B cell (primary cell): ENCODE data around the gene LANCL1.

Experiments used
- CTCF ChIP-seq: fragments of 200-600 bp; IDR thresholded peaks from one replicate; pipeline ENCODE4 v1.8.0; 2022; ENCODE audit warnings: antibody characterized with exemption, mild to moderate bottlenecking
- EZH2 ChIP-seq: IDR thresholded peaks from 2 replicates; pipeline ENCODE4 v1.6.1; 2012; ENCODE audit warnings: borderline replicate concordance, low read depth, mild to moderate bottlenecking, moderate library complexity, low read length; ENCODE audit not compliant: insufficient read depth, poor library complexity, severe bottlenecking

DNA sequence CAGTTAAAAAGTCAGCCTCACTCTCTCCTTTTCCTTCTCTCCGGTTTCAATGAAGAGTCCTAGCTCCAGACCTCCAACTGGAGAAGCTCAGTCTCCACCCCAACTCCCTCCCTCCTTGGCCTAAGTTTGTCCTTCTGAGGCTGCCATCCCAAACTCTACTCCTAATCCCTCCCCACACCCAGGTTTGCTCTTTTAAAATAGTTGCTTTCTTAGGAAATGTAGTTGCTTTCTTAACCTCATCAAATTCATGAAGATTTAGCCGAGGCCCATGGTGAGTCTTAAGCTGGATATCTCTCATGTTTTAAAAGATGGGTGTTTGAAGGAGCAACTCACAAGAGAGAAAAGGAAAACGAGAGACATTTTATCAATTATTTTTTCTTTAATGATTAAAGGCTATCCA is 937 bp upstream of the LANCL1 start:
- TF ChIP-seq CTCF (no peak), EZH2 (no peak)
